Right lobe of liver (tissue), 6 donors: ENCODE results near the gene EPHA6. TPM values are rescaled to one million over a fixed set of nuclear protein-coding genes. Genes with fewer than 3 reads are reported as not detected.
A peak's percentile ranks its signal among the peaks of the same experiment; 100 is the strongest.

ENCODE experiments used
- ATAC-seq, 4 donors: fragments of 200-7000 bp; cut with Tn5 transposase; one replicate each; pipeline ENCODE4 v1.9.1; 2020; ENCODE audit warnings: mild to moderate bottlenecking in 4 of 4, moderate library complexity in 4 of 4
- DNase-seq, 3 donors: peaks; one replicate each; pipeline ENCODE4 v3.0.0-alpha.2; 2020
- H3K27ac ChIP-seq, 3 donors: fragments of 200-600 bp; one replicate each; pipeline ENCODE4 v1.8.0; 2022
- H3K27me3 ChIP-seq, 2 donors: fragments of 200-600 bp; one replicate each; pipeline ENCODE4 v1.8.0; 2022
- H3K36me3 ChIP-seq, 4 donors: fragments of 200-600 bp; sonication (generic) in 1 of 4; one replicate each; pipeline versions ENCODE4 v1.5.1 to v1.8.0; 2017 to 2022; ENCODE audit warnings: control low read depth in 1 of 4
- H3K4me1 ChIP-seq, 4 donors: fragments of 200-600 bp; sonication (generic) in 1 of 4; one replicate each; pipeline versions ENCODE4 v1.5.1 to v1.8.0; 2017 to 2022; ENCODE audit warnings: control low read depth in 1 of 4
- H3K4me3 ChIP-seq, 3 donors: fragments of 200-600 bp; one replicate each; pipeline ENCODE4 v1.8.0; 2022
- H3K9me3 ChIP-seq, 4 donors: fragments of 200-600 bp; sonication (generic) in 1 of 4; one replicate each; pipeline versions ENCODE4 v1.5.1 to v1.8.0; 2017 to 2022; ENCODE audit warnings: control low read depth in 1 of 4
- CTCF ChIP-seq, 4 donors: fragments of 200-600 bp in 3 of 4; fragments of 450-650 bp in 1 of 4; IDR thresholded peaks; one replicate each; pipeline versions ENCODE4 v1.5.1 to v1.8.0; 2016 to 2022; ENCODE audit warnings: antibody characterized with exemption in 4 of 4, mild to moderate bottlenecking in 2 of 4
- POLR2A ChIP-seq: fragments of 450-650 bp; IDR thresholded peaks from one replicate; pipeline ENCODE4 v1.6.1; 2017; ENCODE audit warnings: antibody characterized with exemption, mild to moderate bottlenecking
- WGBS: methylation state at CpG from one replicate; pipeline ENCODE4 v1.1.6; 2018; ENCODE audit warnings: low coverage, low lambda C conversion rate; ENCODE audit not compliant: insufficient coverage; ENCODE audit errors: missing lambda C conversion rate; 5-methylcytosine and 5-hydroxymethylcytosine counted together
- intact Hi-C, 2 donors: fragments of 100-400 bp; cut with DNase I; formaldehyde crosslinking; loops; one replicate each; pipeline versions ENCODE4 v1.11.2 to v1.14.1; 2022
- total RNA-seq, 6 experiments: library from RNA; depleted of rRNA in 2 of 6; stranded (reverse); fragments of >200 nt in 2 of 6; fragmentation: NEBNext Ultra II Directional in 3 of 6; extraction: Animal tissue kit (Norgen Biotek cat#: 25700) in 3 of 6; gene quantifications; one replicate each; pipeline versions ENCODE4 v1.1.0 to v1.2.4, GENCODE V29; 2016 to 2023
- donor health status: DM: no; HTN: yes; CAD: no.
- donor health status: DM: no; HTN: no; CAD: no.
- donor health status: DM: no; HTN: no; CAD: no.
- donor health status: DM: no; HTN: yes; CAD: no.
- donor health status: DM: no; HTN: yes; CAD: no.

Gene EPHA6
- total RNA-seq, 6 experiments from 2014 or later = not detected

- DNase-seq (no peak), ATAC-seq (no peak)
- H3K36me3 ChIP-seq = no peaks in the 10 kb centered on the region
- H3K4me1 ChIP-seq = no peaks in the 10 kb centered on the region
- H3K4me3 ChIP-seq = no peak overlapping the region
- no peak overlapping the region for H3K27ac ChIP-seq
- no peaks in the 10 kb centered on the region for H3K27me3 ChIP-seq
- intact Hi-C loops = no loop called here
- TF ChIP-seq CTCF (IDR thresholded peaks at IDR 0.05) (no peak), POLR2A (no peak)
- H3K9me3 ChIP-seq = no peaks in the 10 kb centered on the region
These were observed 897.3 kb downstream of the EPHA6 start for GRCh38 chr3:97711654-97712053.

- no peaks in the 10 kb centered on the region for H3K36me3 ChIP-seq
- no peaks in the 10 kb centered on the region for H3K27me3 ChIP-seq
- no peak overlapping the region for H3K4me3 ChIP-seq
- H3K9me3 ChIP-seq = no peaks in the 10 kb centered on the region
- H3K27ac ChIP-seq = no peak overlapping the region
- intact Hi-C loops = no loop called here
- ATAC-seq = no peak
- DNase-seq = no peak
- WGBS = 40% methylated on average over 3 of the region's 3 CpGs
- no peaks in the 10 kb centered on the region for H3K4me1 ChIP-seq
- no peak for TF ChIP-seq POLR2A
- no peak for TF ChIP-seq CTCF (IDR thresholded peaks at IDR 0.05)
These were observed 898.5 kb downstream of the EPHA6 start for GRCh38 chr3:97712919-97713318.

- Histone ChIP-seq H3K27me3 (no peaks in the 10 kb centered on the region), H3K36me3 (no peaks in the 10 kb centered on the region), H3K9me3 (no peaks in the 10 kb centered on the region), H3K4me3 (no peak overlapping the region), H3K27ac (no peak overlapping the region), H3K4me1 (no peaks in the 10 kb centered on the region)
- TF ChIP-seq CTCF (IDR thresholded peaks at IDR 0.05) = no peak
- TF ChIP-seq POLR2A = no peak
- ATAC-seq = no peak
- WGBS = 58% methylated on average over 1 of the region's 1 CpG
- no peak for DNase-seq
- intact Hi-C loops = no loop called here
These were observed 899.2 kb downstream of the EPHA6 start for GRCh38 chr3:97713634-97714033.

GRCh38 chr3:97719156-97719821 is 904.9 kb downstream of the EPHA6 start:
- intact Hi-C loops = no loop called here
- peak; percentile 66 to 69 (median 66) for DNase-seq
- Histone ChIP-seq H3K9me3 (no peaks in the 10 kb centered on the region), H3K4me3 (no peak overlapping the region), H3K36me3 (no peaks in the 10 kb centered on the region), H3K4me1 (no peaks in the 10 kb centered on the region), H3K27ac (no peak overlapping the region), H3K27me3 (no peaks in the 10 kb centered on the region)
- ATAC-seq = peak; percentile 93 to 97 (median 96)
- peak; percentile 56 to 93 (median 89) for TF ChIP-seq CTCF (IDR thresholded peaks at IDR 0.05)
- TF ChIP-seq POLR2A = no peak
- 1% methylated on average over 7 of the region's 7 CpGs for WGBS

GRCh38 chr3:97720417-97720816 is 906.0 kb downstream of the EPHA6 start:
- Histone ChIP-seq H3K27me3 (no peaks in the 10 kb centered on the region), H3K36me3 (no peaks in the 10 kb centered on the region), H3K9me3 (no peaks in the 10 kb centered on the region), H3K27ac (no peak overlapping the region), H3K4me3 (no peak overlapping the region), H3K4me1 (no peaks in the 10 kb centered on the region)
- ATAC-seq (no peak), DNase-seq (no peak)
- TF ChIP-seq CTCF (IDR thresholded peaks at IDR 0.05) = no peak
- TF ChIP-seq POLR2A = no peak
- 48% methylated on average over 2 of the region's 2 CpGs for WGBS
- intact Hi-C loops = no loop called here
